ENCODE data around the gene NENF.

Gene NENF

GRCh38 chr1:212482006-212482636 is 49.4 kb downstream of the NENF start:
- no peak for DNase-seq (ENCODE audit: low read depth)

- no peak for DNase-seq (ENCODE audit: low read depth)
Measured at GRCh38 chr1:212482637-212483441, 50.1 kb downstream of the NENF start.

- DNase-seq (ENCODE audit: low read depth) = no peak
Measured at GRCh38 chr1:212484701-212485570, 52.2 kb downstream of the NENF start.

- DNase-seq (ENCODE audit: low read depth) = no peak
Measured at GRCh38 chr1:212485571-212485912, 52.8 kb downstream of the NENF start.

GRCh38 chr1:212485913-212486618 is 53.3 kb downstream of the NENF start:
- no peak for DNase-seq (ENCODE audit: low read depth)

GRCh38 chr1:212486619-212486975 is 53.9 kb downstream of the NENF start:
- DNase-seq (ENCODE audit: low read depth) = no peak

GRCh38 chr1:212487286-212487685 is 54.6 kb downstream of the NENF start:
- DNase-seq (ENCODE audit: low read depth) = no peak

GRCh38 chr1:212487774-212488435 is 55.2 kb downstream of the NENF start:
- DNase-seq (ENCODE audit: low read depth) = no peak

- no peak for DNase-seq (ENCODE audit: low read depth)
Measured at GRCh38 chr1:212488436-212489283, 55.9 kb downstream of the NENF start.

- no peak for DNase-seq (ENCODE audit: low read depth)
Measured at GRCh38 chr1:212489284-212489859, 56.7 kb downstream of the NENF start.

GRCh38 chr1:212490276-212490675 is 57.6 kb downstream of the NENF start:
- DNase-seq (ENCODE audit: low read depth) = no peak

- no peak for DNase-seq (ENCODE audit: low read depth)
Measured at GRCh38 chr1:212491454-212491853, 58.7 kb downstream of the NENF start.

All from CMK (cell line).